Measurements from ENCODE around the gene ESR2. TPM values are rescaled to one million over a fixed set of nuclear protein-coding genes. Genes with fewer than 3 reads are reported as not detected.

The ESR2 gene
- total RNA-seq, 1 donor from 2014 or later = 0.30 TPM

- intact Hi-C loops (cut with DNase I) = no loop called here
- Histone ChIP-seq H3K36me3 (peaks cover 33% of the 10 kb centered on the region), H3K27ac (no peak overlapping the region)
Measured at GRCh38 chr14:64232095-64232838, 61.9 kb downstream of the ESR2 start.

DNA sequence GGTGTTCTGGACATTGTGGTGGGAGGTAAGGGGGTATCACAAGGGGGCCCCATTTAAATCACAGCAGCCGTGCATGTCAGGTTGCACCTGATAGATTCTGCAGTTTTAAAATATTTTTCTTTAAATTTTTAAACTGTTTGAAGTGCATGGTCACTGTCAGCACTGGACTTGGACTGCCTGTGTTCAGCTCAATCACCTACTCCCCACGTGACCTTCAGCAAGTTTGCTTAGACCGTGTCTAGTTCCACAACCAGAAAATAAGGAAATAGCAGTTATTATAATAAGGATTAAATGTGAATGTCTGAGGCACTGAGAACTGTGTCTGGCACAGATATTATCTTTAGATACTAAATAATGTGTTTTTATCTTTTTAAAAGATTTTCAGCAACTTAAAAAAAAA, 64.7 kb downstream of the ESR2 start:
- H3K4me1 ChIP-seq = no peaks in the 10 kb centered on the region
- H3K9me3 ChIP-seq = no peaks in the 10 kb centered on the region
- TF ChIP-seq, protein P1, sequence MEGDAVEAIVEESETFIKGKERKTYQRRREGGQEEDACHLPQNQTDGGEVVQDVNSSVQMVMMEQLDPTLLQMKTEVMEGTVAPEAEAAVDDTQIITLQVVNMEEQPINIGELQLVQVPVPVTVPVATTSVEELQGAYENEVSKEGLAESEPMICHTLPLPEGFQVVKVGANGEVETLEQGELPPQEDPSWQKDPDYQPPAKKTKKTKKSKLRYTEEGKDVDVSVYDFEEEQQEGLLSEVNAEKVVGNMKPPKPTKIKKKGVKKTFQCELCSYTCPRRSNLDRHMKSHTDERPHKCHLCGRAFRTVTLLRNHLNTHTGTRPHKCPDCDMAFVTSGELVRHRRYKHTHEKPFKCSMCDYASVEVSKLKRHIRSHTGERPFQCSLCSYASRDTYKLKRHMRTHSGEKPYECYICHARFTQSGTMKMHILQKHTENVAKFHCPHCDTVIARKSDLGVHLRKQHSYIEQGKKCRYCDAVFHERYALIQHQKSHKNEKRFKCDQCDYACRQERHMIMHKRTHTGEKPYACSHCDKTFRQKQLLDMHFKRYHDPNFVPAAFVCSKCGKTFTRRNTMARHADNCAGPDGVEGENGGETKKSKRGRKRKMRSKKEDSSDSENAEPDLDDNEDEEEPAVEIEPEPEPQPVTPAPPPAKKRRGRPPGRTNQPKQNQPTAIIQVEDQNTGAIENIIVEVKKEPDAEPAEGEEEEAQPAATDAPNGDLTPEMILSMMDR (IDR thresholded peaks at IDR 0.05) = no peak
- no peak overlapping the region for H3K27ac ChIP-seq
- ATAC-seq (no peak), DNase-seq (no peak)
- intact Hi-C loops (cut with DNase I) = no loop called here
- H3K36me3 ChIP-seq = peaks cover 61% of the 10 kb centered on the region
- H3K4me3 ChIP-seq = no peak overlapping the region
- H3K27me3 ChIP-seq (ENCODE audit: low read depth) = no peaks in the 10 kb centered on the region

More at GRCh38 chr14:64232095-64232838, 61.9 kb downstream of the ESR2 start:
- no peak overlapping the region for H3K4me3 ChIP-seq
- no peaks in the 10 kb centered on the region for H3K27me3 ChIP-seq (ENCODE audit: low read depth)
- ATAC-seq (peak; percentile 28 to 60), DNase-seq (no peak)
- no peaks in the 10 kb centered on the region for H3K9me3 ChIP-seq
- no peaks in the 10 kb centered on the region for H3K4me1 ChIP-seq
- TF ChIP-seq, protein P1 (IDR thresholded peaks at IDR 0.05) = no peak

DNA sequence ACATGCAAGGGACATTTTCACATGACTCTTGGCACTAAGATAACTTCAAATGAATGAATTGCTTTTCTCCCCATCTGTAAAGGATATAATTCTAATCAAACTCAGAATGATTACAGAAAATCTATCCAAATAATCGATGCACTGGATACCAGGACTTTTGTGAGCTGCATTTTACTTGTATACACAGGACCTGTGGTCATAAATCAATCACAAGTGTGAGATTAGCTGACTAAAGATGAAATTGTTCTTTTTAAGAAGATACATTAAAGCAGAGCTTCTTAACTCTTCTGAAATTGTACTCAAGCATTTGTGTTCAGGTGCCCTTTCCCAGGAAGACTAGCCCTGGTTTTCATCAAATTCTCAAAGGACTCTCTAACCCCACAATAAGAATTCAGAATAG, 66.3 kb downstream of the ESR2 start:
- Histone ChIP-seq H3K36me3 (peaks cover 77% of the 10 kb centered on the region), H3K4me3 (no peak overlapping the region), H3K27ac (no peak overlapping the region), H3K4me1 (no peaks in the 10 kb centered on the region), H3K9me3 (no peaks in the 10 kb centered on the region), H3K27me3 (ENCODE audit: low read depth) (no peaks in the 10 kb centered on the region)
- no peak for ATAC-seq
- TF ChIP-seq, protein P1 (IDR thresholded peaks at IDR 0.05) = no peak
- no peak for DNase-seq
- intact Hi-C loops (cut with DNase I) = no loop called here

DNA sequence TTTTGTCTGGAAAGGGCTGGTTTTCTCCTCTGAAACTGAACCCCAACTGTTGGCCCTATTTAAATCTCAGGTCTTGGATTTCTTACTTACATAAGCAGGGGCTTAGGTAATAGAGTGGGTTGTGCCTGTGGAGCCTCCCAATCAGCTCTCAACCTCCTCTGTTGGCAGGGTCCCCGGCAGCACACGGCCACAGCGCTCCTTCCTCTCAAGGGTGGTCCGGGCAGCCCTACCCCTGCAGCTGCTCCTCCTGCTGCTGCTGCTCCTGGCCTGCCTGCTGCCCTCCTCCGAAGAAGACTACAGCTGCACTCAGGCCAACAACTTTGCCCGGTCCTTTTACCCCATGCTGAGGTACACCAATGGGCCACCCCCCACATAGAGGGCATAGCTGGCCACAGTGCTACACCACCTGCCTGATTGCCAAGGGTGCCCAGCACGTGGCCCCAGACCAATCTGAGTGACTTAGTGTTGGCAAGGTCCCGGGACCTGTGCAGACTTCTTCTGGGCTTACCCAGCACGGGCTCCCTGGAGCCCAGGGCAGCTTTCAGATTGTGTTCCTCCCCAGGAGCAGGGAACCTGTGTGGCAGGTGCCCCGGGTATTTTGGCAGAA, 68.9 kb downstream of the ESR2 start:
- peak in 1 of 2 donors; percentile 45 for ATAC-seq
- Histone ChIP-seq H3K4me3 (no peak overlapping the region), H3K36me3 (peaks cover 98% of the 10 kb centered on the region), H3K27me3 (ENCODE audit: low read depth) (no peaks in the 10 kb centered on the region), H3K4me1 (no peaks in the 10 kb centered on the region), H3K9me3 (no peaks in the 10 kb centered on the region), H3K27ac (no peak overlapping the region)
- TF ChIP-seq, protein P1 (IDR thresholded peaks at IDR 0.05) = no peak
- no peak for DNase-seq
- intact Hi-C loops (cut with DNase I) = no loop called here

- Histone ChIP-seq H3K9me3 (no peaks in the 10 kb centered on the region), H3K36me3 (peaks cover 97% of the 10 kb centered on the region), H3K4me3 (no peak overlapping the region), H3K27ac (no peak overlapping the region), H3K4me1 (peaks cover 7% of the 10 kb centered on the region), H3K27me3 (ENCODE audit: low read depth) (no peaks in the 10 kb centered on the region)
- no peak for DNase-seq
- intact Hi-C loops (cut with DNase I) = no loop called here
- TF ChIP-seq, protein P1 (IDR thresholded peaks at IDR 0.05) = no peak
- peak in 1 of 2 donors; percentile 57 for ATAC-seq
Measured at GRCh38 chr14:64221391-64222003, 72.7 kb downstream of the ESR2 start.
